HG03103 (cell line): Measurements from ENCODE around the gene EXOC4.
"Not testable (repeated sequence)": the region's sequence is repeated elsewhere in the genome, so short reads cannot be mapped to it uniquely, and the experiment has no call there.

ENCODE experiments used
- ATAC-seq: cut with Tn5 transposase; IDR thresholded peaks from one replicate; pipeline ENCODE4 v1.9.1; 2021; ENCODE audit warnings: low read depth; ENCODE audit not compliant: unreplicated experiment

EXOC4 gene

DNA sequence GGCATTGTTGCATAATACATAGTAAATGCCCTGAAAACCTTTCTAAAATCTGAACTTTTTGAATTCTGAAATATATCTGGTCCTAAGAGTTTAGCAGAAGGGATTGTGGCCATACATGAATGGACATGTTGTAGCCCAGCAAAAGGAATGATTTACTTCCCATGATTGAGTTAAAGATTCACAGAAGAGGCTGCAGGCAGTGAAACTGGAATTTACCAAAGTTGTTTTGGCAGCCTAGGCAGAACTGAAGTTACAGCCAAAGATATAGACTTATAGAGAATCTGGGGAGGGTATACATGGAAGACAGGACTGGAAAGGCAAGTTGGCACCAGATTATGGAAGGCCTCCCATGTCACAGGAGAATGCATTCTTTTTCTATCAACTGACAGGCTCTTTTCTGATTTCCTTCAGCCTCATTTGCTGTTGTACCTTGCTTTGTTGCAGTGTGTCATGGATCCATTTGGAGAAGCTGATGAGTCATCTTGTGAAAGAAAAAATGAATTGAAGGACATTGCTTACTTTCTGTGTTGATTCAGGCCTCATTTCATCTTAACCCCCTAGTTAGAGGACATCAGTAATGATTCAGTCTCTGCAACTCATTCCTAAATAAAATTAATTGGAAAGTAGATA is 518.1 kb downstream of the EXOC4 start:
- no peak for ATAC-seq

DNA sequence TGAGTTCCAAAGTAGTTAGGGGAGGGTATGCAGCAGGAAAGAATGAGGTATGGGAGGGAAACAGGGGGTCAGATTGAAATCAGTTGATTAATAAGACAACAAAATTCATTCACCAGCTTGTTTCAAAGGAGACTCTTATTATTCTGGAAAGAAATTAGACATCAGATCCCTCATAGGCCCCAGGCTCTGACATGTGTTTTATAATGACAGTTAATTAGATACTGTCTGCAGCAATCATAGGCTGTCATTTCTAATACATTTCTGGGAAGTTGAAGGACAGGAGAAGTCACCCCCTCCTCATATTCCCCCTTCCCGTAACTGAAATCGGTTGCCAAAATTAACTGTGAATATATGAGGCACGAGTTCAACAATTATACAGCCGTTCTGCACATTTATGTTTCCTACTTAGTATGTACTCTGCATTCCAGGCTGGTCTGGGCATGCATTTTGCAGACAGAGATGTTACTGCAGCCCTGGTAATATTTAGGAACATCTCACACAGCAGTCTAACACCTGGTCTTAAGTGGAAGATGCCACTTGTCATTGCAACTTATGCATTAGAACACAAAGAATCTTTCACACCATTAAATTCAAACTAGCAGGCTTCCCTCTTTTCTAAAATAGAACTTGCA is 519.0 kb downstream of the EXOC4 start:
- no peak for ATAC-seq

- ATAC-seq, result no peak
These were observed 520.7 kb downstream of the EXOC4 start for GRCh38 chr7:133773601-133774000.

DNA sequence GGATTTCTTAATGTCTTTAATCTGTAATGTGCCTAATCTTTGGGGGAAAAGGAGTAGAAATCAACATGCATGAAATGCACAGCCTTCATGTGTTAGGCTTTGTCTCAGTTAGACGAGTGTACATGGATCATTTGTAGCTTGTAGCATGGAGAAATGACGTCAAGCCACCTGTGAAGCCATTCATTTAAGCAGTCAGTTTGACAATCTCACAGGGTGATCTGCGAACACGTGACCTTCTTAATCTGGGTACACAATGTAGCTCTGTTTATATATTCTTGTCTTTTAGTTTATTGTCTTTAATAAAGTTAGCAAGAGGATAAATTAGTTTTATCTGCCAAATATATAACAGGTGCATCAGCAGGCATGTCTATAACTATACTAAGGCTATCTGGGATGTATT is 522.3 kb downstream of the EXOC4 start:
- no peak for ATAC-seq

GRCh38 chr7:133776266-133776665 is 523.4 kb downstream of the EXOC4 start:
- ATAC-seq, result no peak

GRCh38 chr7:133777701-133778100 is 524.8 kb downstream of the EXOC4 start:
- ATAC-seq, result no peak

DNA sequence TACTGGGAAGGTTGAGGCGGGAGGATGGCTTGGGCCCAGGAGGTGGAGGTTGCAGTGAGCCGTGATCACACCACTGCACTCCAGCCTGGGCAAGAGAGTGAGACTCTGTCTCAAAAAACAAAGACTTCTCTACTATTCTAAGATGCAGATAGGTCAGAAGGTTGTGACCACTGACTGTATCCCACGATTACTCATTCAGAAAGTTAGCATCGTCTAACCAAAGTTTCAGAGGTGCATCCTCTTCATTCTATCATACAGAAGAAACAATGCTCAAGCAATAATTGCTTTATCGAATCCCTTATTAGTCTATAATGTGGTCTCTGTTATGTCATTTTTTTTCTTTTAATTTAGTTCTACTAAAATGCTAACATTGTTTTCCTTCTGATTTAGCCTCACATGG is 525.6 kb downstream of the EXOC4 start:
- peak; percentile 88 for ATAC-seq

- not testable (repeated sequence) for ATAC-seq
These were observed 526.7 kb downstream of the EXOC4 start for GRCh38 chr7:133779538-133779937.

DNA sequence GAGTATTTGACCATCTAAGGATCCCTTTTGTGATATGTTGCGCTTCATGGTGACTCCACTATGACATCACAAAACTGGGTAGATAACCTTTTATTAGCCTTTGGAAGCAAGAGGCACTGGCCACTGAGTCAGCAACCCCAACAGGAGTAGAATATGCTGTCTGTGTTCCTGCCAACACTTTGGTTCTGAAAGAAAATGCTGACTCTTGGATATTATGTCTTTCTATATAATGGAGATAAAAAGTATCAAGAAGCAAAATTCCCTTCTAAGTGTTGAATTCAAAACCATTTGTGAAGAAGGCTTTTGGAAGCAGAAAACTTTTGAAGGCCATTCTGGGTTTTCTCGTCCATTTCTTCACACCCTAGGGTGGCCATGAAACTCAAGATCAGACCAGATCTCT is 528.0 kb downstream of the EXOC4 start:
- ATAC-seq, result no peak

DNA sequence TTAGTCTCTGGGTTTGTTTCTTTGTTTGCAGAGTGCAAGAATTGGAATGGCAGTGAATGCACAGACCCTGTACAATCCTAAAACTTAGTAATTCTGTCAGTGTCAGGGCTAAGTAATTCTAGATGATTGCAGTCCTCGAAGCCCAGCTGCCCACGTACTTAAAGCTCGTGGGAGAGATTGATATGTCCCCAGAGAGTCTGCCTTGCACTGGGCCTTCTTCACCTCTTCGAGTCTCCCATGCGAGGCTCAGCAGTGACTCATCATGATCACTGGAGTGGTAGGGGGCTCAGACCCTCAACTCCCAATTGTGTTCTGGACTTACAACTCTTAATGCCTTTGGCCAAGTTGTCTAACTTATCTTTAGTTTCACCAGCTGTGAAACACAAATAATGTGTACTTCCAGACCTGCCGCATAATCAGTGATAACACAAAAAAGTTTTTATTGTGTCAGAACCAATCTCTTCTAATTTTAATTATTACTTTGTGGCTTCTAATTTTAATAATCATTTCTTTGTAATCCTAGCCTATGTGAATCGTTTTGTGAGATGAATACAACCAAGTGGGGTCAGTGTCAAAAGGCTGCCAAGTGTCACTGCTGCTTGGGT is 528.7 kb downstream of the EXOC4 start:
- no peak for ATAC-seq

DNA sequence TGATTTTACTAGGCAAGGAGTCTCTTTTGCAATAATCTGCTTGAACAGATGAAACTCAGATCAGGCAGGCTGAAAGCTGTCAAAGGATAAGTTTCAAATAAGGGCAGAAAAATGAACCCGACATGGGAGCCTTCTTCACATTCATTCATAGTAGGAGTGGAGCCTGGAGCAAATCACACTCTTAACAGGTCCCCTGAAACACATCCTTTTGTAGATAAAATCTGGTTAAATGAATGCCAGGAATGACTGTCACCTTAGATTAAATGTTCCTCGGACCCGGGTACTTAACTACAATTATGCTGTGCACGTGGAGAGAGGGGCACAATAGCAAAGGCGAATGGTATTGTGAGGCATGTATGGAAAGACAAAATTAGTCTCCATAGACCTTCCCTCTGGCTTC is 529.6 kb downstream of the EXOC4 start:
- ATAC-seq, result no peak

- no peak for ATAC-seq
These were observed 530.4 kb downstream of the EXOC4 start for GRCh38 chr7:133783276-133783675.

DNA sequence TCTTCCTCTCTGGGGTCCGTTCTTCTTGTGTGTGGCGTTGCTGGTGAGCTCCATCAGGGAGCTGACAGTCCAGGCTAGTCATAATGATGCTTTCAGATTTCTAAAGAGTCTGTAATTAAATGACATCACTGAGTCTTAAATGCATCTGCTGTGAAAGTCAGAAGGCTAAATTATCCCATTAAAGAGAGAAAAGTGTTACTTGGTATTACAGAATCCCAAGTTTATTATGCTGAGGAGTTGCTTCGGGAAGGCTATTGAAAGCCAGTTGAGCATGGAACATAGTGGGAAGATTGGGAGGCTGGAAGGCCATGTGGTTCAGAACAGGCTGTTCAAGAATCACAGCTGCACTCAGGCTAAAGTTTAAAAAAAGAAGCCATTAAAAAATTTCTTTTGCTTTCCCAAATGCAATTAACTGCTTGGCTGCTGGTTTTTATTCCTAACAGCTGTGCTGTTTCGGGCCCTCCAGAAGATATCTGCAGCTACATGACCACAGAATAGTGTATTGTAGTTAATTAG is 531.7 kb downstream of the EXOC4 start:
- no peak for ATAC-seq

GRCh38 chr7:133786401-133786937 is 533.6 kb downstream of the EXOC4 start:
- ATAC-seq, result no peak

- ATAC-seq, result no peak
These were observed 537.1 kb downstream of the EXOC4 start for GRCh38 chr7:133789974-133790373.

GRCh38 chr7:133790911-133791310 is 538.0 kb downstream of the EXOC4 start:
- no peak for ATAC-seq

DNA sequence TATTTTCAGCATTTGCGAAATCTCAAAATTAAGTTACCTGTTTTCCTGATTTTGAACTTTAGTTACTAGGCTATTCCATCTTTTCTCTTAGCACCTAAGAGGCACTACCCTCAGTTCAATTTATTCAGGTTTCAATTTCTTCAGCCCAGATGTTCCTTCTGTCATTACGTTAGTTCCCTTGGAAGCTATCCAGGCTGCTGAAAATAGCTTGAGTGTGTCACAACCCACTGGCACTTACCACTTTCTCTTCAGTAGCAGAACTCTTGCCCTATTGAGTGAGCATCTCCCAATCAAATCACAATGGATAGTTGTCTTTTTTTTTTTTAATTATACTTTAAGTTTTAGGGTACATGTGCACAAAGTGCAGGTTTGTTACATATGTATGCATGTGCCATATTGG is 541.6 kb downstream of the EXOC4 start:
- no peak for ATAC-seq

GRCh38 chr7:133795068-133795665 is 542.3 kb downstream of the EXOC4 start:
- no peak for ATAC-seq

DNA sequence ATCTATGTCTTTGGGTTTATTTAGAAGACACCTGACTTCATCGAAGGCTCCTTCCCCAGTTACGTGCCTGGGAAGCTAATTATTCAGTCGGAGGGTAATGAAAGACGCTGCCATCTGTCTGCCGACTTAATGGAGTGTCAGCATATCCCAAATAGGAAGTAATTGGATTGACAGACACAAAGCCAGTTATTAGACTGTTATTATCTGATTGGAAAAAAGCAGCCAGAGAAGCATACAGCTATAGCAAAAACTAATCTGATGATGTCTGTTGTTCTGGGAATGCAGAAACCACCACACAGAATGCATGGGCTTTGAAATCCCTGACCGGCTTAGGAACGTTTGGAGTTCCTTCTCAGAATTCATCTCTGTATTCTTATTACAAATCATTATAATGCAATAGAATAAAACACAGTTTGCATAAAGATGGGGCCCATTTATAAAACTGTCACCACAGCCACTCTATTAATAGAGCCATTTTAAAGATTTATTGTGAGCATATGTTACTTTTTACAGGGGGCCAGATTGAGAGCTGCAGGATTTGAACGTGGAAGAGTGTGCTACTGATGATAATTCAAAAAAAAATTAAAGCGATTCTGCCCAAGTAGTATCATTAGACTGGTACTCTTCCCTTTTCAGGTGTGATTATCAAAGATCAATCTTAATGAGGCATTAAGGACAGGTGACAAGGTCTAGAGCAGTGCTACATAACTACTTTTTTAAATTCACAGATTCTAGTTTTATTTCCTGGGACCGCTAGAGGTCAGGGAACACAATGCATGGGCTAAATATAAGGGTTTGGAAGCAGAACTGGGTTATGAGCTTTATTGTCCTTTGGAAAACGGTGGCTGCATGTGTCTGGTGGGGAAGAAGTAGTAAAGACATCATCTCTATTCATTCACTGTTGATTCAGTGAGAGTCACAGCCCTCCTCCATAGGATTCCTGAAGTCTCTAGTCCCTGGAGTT is 544.2 kb downstream of the EXOC4 start:
- ATAC-seq, result no peak

DNA sequence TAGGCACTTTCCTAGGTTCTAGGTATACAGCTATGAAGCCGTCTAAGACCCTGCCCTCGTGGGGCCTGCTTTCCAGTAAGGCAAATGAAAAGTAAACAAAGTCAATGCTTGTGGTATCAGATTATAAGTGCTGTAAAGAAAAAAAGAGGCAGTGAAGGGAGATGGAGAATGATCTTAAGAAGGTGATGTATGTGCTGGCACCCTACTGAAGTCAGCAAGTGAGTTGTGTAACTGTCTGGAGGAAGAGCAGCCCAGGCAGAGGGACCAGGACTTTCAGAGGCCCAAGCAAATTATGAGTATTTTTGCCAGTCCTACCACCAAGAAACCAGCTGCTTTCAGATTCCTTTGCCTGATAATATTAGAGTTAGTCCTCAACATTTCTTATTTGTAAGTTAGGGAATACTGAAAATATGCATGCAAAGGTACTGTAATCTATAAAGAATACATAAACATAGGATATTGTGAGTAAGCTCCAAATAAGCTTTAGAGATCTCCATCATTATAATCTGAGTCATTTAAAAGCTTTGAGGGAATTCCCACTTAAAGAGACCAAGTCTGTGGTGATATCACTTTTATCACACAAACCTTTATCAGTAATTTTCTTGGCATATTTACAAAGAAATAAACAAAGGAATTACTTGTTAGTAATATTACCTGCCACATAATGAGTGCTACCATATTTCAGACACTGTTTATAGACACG is 545.1 kb downstream of the EXOC4 start:
- no peak for ATAC-seq
